HFFc6 (cell line): ENCODE results near the gene PRPF19. TPM values are rescaled to one million over a fixed set of nuclear protein-coding genes. Genes with fewer than 3 reads are reported as not detected.

Experiments
- DNase-seq: peaks from one replicate; pipeline ENCODE4 v3.0.0-alpha.2; 2018
- H3K27ac Mint-ChIP-seq: 2 replicates; pipeline ENCODE4 v1.8.0; 2020; ENCODE audit warnings: mild to moderate bottlenecking, mixed read lengths
- H3K27me3 Mint-ChIP-seq: 2 replicates; pipeline ENCODE4 v1.8.0; 2021; ENCODE audit warnings: mild to moderate bottlenecking, moderate library complexity, mixed read lengths; ENCODE audit not compliant: insufficient read depth
- H3K36me3 Mint-ChIP-seq: 2 replicates; pipeline ENCODE4 v1.8.0; 2021; ENCODE audit warnings: low read depth, mixed read lengths
- H3K4me1 Mint-ChIP-seq: 2 replicates; pipeline ENCODE4 v1.8.0; 2020; ENCODE audit warnings: low read depth, mixed read lengths
- H3K4me3 Mint-ChIP-seq: 2 replicates; pipeline ENCODE4 v1.8.0; 2020; ENCODE audit warnings: mild to moderate bottlenecking, moderate library complexity, mixed read lengths
- H3K9me3 Mint-ChIP-seq: 2 replicates; pipeline ENCODE4 v1.8.0; 2020; ENCODE audit warnings: mild to moderate bottlenecking, mixed read lengths
- CTCF ChIP-seq: fragments of 200-600 bp; sonication (generic); IDR thresholded peaks from 2 replicates; pipeline ENCODE4 v1.5.0; 2021; ENCODE audit warnings: antibody characterized with exemption, mild to moderate bottlenecking
- total RNA-seq, 6 experiments: library from RNA; stranded (reverse); fragmentation: NEBNext Ultra II Directional; extraction: Animal tissue kit (Norgen Biotek cat#: 25700); gene quantifications; 2 replicates in 1 of 6; 3 replicates in 5 of 6; pipeline ENCODE4 v1.2.3, GENCODE V29; 2021

Gene PRPF19
- total RNA-seq, 6 experiments from 2014 or later, result 72.5 to 95.1 (median 89.4) TPM

GRCh38 chr11:60951904-60952741 is 45.7 kb upstream of the PRPF19 start, which contains the start of gene SLC15A3:
TSS of gene SLC15A3 (minus strand) at chr11:60952176. CDS start at chr11:60951551, 625 bp downstream.
- no peak for DNase-seq
- H3K4me3 Mint-ChIP-seq, result peak within 1 kb of the TSS; percentile 90
- peak within 1 kb of the TSS; percentile 82 for H3K27ac Mint-ChIP-seq
- peaks cover 22% of the 10 kb centered on the region for H3K4me1 Mint-ChIP-seq
- no peaks in the 10 kb centered on the region for H3K36me3 Mint-ChIP-seq
- H3K9me3 Mint-ChIP-seq, result no peaks in the 10 kb centered on the region
- no peak for TF ChIP-seq CTCF
- H3K27me3 Mint-ChIP-seq, result peaks cover 3% of the 10 kb centered on the region

GRCh38 chr11:60951606-60951903 is 45.2 kb upstream of the PRPF19 start:
- no peak for TF ChIP-seq CTCF
- peak overlapping the region; percentile 90 for H3K4me3 Mint-ChIP-seq
- no peaks in the 10 kb centered on the region; the same call in 1 of the 2 replicates for H3K27me3 Mint-ChIP-seq
- no peaks in the 10 kb centered on the region for H3K9me3 Mint-ChIP-seq
- peaks cover 17% of the 10 kb centered on the region for H3K4me1 Mint-ChIP-seq
- H3K27ac Mint-ChIP-seq, result peak overlapping the region; percentile 82
- DNase-seq, result no peak
- no peaks in the 10 kb centered on the region for H3K36me3 Mint-ChIP-seq

GRCh38 chr11:60950933-60951605 is 44.7 kb upstream of the PRPF19 start:
- Mint-ChIP-seq H3K27me3 (no peaks in the 10 kb centered on the region; the same call in 1 of the 2 replicates), H3K9me3 (no peaks in the 10 kb centered on the region), H3K4me1 (peaks cover 17% of the 10 kb centered on the region), H3K27ac (no peak overlapping the region), H3K36me3 (no peaks in the 10 kb centered on the region), H3K4me3 (no peak overlapping the region)
- no peak for TF ChIP-seq CTCF
- no peak for DNase-seq

GRCh38 chr11:60950024-60950423 is 43.6 kb upstream of the PRPF19 start:
- no peaks in the 10 kb centered on the region; the same call in 1 of the 2 replicates for H3K36me3 Mint-ChIP-seq
- TF ChIP-seq CTCF, result no peak
- no peaks in the 10 kb centered on the region; the same call in 1 of the 2 replicates for H3K27me3 Mint-ChIP-seq
- H3K9me3 Mint-ChIP-seq, result no peaks in the 10 kb centered on the region
- H3K27ac Mint-ChIP-seq, result no peak overlapping the region
- no peak for DNase-seq
- H3K4me1 Mint-ChIP-seq, result peaks cover 17% of the 10 kb centered on the region
- no peak overlapping the region for H3K4me3 Mint-ChIP-seq

GRCh38 chr11:60948250-60948649 is 41.9 kb upstream of the PRPF19 start:
- H3K4me3 Mint-ChIP-seq, result no peak overlapping the region
- H3K36me3 Mint-ChIP-seq, result no peaks in the 10 kb centered on the region; the same call in 1 of the 2 replicates
- H3K27me3 Mint-ChIP-seq, result no peaks in the 10 kb centered on the region; the same call in 1 of the 2 replicates
- no peak for DNase-seq
- no peak for TF ChIP-seq CTCF
- H3K27ac Mint-ChIP-seq, result no peak overlapping the region
- peaks cover 11% of the 10 kb centered on the region for H3K4me1 Mint-ChIP-seq
- no peaks in the 10 kb centered on the region for H3K9me3 Mint-ChIP-seq
